GM21515 (cell line): ENCODE results near the gene ACSF3.

Experiments used
- ATAC-seq: cut with Tn5 transposase; IDR thresholded peaks from one replicate; pipeline ENCODE4 v1.9.1; 2021; ENCODE audit not compliant: unreplicated experiment

ACSF3 gene

DNA sequence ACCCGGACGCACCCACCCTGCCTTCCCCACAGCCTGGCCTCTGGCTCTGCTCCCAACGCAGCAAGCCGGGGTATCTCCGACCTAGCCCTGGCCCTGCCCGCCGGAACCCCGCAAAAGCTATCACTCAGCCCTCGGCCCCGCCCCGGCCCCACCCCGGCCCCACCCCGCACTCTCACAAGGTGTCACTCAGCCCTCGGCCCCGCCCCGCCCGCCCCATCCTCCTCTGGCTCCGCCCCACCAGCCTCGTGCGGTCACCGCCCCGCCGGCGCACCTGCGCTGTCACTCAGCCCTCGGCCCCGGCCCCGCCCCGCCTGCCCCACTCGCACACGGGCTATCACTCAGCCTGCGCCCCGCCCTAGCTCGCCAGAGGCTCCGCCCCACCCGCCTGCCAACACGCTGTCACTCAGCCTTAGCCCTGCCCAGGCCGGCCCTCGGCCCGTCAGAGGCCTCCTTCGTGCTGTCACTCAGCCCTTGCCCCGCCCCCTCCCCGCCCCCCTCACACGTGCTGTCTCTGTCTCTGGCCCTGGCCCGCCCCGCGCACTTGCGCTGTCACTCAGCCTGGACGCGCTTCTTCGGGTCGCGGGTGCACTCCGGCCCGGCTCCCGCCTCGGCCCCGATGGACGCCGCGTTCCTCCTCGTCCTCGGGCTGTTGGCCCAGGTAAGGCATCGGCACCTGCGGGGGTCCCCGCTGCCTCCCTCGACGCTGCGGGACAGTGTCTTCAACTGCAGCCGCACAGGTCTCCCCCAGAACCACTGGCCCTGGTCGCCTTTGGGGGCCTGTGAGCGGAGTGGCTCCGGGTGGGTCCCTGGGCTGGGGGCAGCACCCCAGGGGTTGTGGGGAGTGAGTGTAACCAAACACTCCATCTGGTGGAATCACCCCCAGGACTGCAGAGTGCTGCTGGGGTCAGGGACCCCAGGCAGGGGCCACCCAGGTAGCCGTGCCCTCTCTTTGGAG is 77.8 kb downstream of the ACSF3 start, which contains the start of gene CDH15:
TSS of gene CDH15 (plus strand) at position 533 of the 955 bp plus-strand sequence. CDS start at position 617, 84 bp downstream.
- ATAC-seq: peak; percentile 68

- no peak for ATAC-seq
Observed at GRCh38 chr16:89172171-89172527, 78.5 kb downstream of the ACSF3 start.

- no peak for ATAC-seq
Observed at GRCh38 chr16:89172528-89173173, 79.0 kb downstream of the ACSF3 start.

- no peak for ATAC-seq
Observed at GRCh38 chr16:89173174-89173921, 79.7 kb downstream of the ACSF3 start.

DNA sequence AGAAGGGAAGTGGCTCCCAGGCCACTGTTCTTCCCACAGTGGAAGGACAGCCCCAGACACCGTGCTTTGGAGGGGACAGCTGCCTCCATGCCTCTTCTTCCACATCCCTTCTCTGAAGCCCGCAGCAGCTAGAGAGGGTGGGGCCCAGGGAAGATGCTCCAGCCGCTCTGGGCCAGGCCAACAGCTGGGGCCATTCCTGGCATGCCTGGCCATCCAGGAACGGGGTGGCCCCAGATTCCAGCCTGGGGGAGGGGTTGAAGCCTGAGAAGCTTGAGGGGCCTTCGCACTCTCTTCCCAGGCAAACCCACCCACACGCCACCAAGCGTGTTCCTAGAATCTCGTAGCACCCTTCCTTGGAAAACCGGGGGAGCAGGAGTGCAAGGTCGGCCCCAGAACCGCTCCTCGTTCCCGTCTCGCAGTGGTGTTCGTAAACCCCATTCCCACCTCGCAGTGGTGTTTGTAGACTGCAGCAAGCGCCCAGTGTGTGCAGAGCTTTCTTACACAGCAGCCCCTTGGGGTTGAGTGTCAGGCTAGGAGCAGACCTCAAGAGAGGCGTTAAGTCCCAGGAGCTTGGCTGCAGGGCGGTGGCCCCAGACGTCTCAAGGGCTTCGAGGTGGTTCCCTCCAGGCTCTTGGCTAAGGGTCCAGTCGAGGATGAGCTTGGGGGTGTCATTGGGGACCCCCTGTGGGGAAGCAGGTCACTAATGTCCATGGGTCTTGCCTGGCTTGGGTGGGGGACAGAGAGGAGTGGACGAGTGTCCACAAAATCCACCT is 80.6 kb downstream of the ACSF3 start:
- no peak for ATAC-seq

- no peak for ATAC-seq
Observed at GRCh38 chr16:89174877-89175276, 81.2 kb downstream of the ACSF3 start.

- ATAC-seq: no peak
Observed at GRCh38 chr16:89175280-89176146, 81.9 kb downstream of the ACSF3 start.

DNA sequence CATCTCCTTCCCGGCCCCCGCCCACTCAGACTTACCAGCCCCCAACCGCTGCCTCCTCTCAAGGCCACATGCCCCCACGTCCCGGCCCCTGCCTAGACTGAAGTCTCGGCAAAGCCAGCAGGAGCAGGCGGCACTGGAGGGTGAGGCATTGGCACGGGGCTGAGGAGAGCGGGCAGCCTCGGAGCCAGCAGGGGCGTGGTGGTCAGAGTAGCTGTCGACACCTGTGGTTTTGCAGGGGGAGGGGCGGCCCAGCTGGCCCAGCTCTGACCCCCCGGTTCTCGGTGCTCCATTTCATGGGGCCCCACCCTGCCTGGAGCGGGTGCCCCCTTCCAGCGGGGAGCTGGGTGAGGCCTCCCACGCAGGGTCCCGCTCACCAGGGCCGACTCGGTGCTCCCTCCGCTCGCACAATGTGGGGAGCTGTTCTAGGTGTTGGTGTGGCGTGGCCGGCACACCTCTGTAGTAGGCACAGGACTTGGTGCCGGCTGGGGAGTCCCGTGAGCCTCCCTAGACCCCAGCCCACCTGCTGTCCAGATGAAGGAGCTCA is 82.6 kb downstream of the ACSF3 start:
- ATAC-seq: no peak

GRCh38 chr16:89176717-89177116 is 83.1 kb downstream of the ACSF3 start:
- ATAC-seq: no peak

- no peak for ATAC-seq
Observed at GRCh38 chr16:89177501-89177900, 83.8 kb downstream of the ACSF3 start.

DNA sequence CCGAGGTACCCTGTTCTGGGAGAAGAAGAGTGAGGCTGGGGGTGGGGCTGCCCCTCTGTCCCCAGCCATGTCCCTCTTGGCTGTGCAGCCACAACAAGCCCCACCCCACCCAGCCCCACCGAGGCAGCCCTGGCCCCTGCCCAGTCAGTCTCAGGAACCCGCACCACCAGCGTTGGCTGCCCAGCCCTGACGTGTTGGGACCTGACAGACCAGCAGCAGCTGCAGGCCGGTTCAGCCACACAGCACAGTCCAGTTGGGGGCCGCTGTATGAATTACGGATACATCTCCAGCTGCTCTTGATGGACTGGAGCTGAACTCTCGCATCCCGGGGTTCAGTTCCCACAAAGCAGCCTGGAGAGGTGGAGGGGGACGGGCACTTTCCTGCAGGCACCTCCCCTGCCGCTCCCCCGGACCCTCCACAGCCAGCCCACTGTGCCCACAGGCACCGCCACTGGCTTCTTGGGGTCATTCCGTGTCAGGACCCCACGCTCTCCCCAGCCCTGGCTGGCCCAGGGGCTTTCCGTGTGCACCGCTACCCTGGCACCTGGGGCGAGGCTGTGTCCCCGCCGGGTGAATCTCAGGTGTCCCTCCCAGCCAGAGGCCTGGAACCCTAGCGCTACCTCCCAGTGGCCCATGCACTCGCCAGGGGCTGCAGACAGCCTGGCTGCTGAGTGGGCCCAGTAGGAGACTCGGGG is 84.9 kb downstream of the ACSF3 start:
- ATAC-seq: no peak

- no peak for ATAC-seq
Observed at GRCh38 chr16:89179148-89179484, 85.5 kb downstream of the ACSF3 start.

GRCh38 chr16:89179656-89180315 is 86.1 kb downstream of the ACSF3 start:
- no peak for ATAC-seq

- ATAC-seq: no peak
Observed at GRCh38 chr16:89183463-89183862, 89.8 kb downstream of the ACSF3 start.

DNA sequence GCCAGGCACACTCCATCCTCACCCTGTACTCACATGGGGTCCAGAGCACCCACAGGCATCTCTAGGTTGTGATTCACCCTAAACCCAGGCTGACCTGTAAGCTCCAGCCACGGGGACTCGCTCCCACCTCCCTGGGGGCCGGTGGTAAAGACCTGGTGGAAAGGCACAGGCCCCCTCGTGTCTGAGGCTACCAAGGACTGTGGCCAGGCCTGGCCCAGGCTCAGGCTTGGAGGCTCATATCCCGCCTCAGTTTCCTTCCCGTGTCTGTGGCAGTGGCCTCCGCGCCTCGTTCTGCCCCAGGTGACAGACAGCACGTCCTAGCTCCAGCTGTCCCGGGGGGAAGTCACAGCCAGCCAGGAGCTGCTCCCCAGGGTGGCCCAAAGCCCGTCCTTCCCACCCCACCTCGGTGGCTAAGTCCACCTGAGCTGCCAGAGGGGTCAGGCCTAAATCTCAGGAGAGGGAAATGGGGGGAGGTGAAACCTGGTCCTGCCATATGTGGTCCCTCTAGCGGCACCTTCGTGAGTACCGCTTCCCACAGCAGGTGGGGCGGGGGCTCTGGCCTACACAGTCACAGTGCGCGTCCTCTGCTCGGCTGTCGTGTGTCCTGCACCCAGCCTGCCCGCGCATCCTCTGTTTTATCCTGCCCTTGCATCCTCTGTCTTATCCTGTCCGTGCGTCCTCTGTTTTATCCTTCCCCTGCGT is 90.5 kb downstream of the ACSF3 start:
- no peak for ATAC-seq

DNA sequence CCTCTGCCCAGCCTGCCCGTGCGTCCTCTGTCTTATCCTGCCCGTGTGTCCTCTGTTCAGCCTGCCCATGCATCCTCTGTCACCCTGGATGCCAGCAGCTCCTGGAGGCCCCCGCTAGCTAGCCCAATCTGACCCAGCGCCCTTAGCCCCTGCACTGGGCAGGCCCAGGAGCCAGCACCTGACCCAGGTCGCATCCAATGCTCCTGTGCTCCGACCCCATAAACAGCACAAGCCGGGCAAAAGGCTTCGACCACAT is 91.0 kb downstream of the ACSF3 start:
- ATAC-seq: no peak

DNA sequence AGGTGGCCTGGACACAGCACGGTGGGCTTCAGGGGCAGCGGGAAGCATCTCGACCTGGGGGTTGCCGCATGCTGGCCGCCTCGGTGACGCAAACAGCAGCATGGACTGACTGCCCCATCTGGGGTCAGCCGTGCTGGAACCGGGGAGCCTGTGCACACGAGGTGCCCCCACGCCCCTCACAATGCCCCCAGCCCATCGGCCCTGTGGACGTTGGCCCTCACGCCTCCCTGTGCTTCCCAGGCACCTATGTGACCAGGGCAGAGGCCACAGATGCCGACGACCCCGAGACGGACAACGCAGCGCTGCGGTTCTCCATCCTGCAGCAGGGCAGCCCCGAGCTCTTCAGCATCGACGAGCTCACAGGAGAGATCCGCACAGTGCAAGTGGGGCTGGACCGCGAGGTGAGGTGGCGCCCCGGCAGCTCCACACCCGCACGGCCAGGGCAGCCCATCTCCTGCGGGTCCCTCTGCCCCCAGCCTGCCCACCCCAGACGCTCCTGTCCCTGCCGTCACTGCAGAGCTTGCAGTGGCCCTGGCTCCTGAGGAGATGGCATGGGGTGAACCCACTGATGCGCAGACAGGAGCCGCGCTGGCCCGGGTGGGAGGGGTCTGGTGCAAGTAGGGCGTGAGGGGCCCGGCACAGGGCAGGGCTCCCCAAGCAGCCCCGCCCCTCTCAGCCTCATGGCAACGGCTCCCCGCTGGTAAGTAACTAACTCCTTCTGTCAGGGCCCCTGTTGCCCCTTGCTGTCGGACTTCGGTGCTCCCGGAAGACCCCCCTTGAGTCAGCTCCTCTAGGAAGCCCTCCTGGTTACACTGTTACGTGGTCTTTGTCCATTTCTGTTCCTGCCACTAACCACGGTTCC is 91.5 kb downstream of the ACSF3 start:
- ATAC-seq: no peak
